SK-N-SH (cell line): ENCODE data around the gene PRDX5. TPM values are rescaled to one million over a fixed set of nuclear protein-coding genes. Genes with fewer than 3 reads are reported as not detected.

ENCODE experiments used
- CTCF ChIA-PET: fragments of 300-600, 350-600 bp; formaldehyde crosslinking; extraction: SDS; loops from one replicate; lab custom pipeline; 2021; lab: Yijun Ruan, JAX
- POLR2A ChIA-PET: fragments of 350-600 bp; sonication (Branson Sonifier 250); formaldehyde crosslinking; extraction: SDS; loops from one replicate; lab custom pipeline; 2020; ENCODE audit warnings: antibody characterized with exemption, inconsistent platforms; lab: Yijun Ruan, JAX
- DNase-seq: peaks from one replicate; pipeline ENCODE4 v3.0.0; 2012
- H2AFZ ChIP-seq: fragments of 200-600 bp; sonication (generic); 2 replicates; pipeline ENCODE4 v1.8.1; 2016; ENCODE audit warnings: antibody characterized with exemption, mild to moderate bottlenecking, low read depth
- H3F3A ChIP-seq: fragments of 200-600 bp; sonication (generic); replicated peaks from 2 replicates; pipeline ENCODE3; 2016; ENCODE audit warnings: antibody characterized with exemption, mild to moderate bottlenecking; ENCODE audit not compliant: insufficient read depth
- H3K27ac ChIP-seq, 2 experiments: fragments of 200-500 bp in 1 of 2; fragments of 200-600 bp in 1 of 2; sonication (Bioruptor generic) in 1 of 2; sonication (generic), shearing (Covaris generic) in 1 of 2; 2 replicates each; pipeline versions ENCODE4 v1.5.1 to v1.6.1; 2014 to 2016; ENCODE audit warnings: low read depth in 2 of 2, inconsistent platforms in 1 of 2, low read length in 1 of 2, mild to moderate bottlenecking in 1 of 2, mixed read lengths in 1 of 2
- H3K27me3 ChIP-seq: fragments of 200-600 bp; sonication (generic), shearing (Covaris generic); 2 replicates; pipeline ENCODE4 v1.6.1; 2016; ENCODE audit warnings: mixed run types; ENCODE audit not compliant: insufficient read depth
- H3K36me3 ChIP-seq, 2 experiments: fragments of 200-500 bp in 1 of 2; fragments of 200-600 bp in 1 of 2; sonication (Bioruptor generic) in 1 of 2; sonication (generic) in 1 of 2; replicated peaks in 1 of 2; 2 replicates each; pipeline versions ENCODE3 to v1.5.1; 2014 to 2016; ENCODE audit warnings: low read length in 1 of 2, mild to moderate bottlenecking in 1 of 2; ENCODE audit not compliant: insufficient read depth in 2 of 2, control insufficient read depth in 1 of 2
- H3K4me1 ChIP-seq, 2 experiments: fragments of 200-500 bp in 1 of 2; fragments of 200-600 bp in 1 of 2; sonication (Bioruptor generic) in 1 of 2; sonication (generic), shearing (Covaris generic) in 1 of 2; 2 replicates each; pipeline versions ENCODE4 v1.5.1 to v1.6.1; 2014 to 2016; ENCODE audit warnings: low read depth in 1 of 2, low read length in 1 of 2, mixed run types in 1 of 2; ENCODE audit not compliant: insufficient read depth in 2 of 2, control insufficient read depth in 1 of 2
- H3K4me2 ChIP-seq: fragments of 200-600 bp; sonication (generic), shearing (Covaris generic); 2 replicates; pipeline ENCODE4 v1.6.1; 2017; ENCODE audit warnings: mixed run types
- H3K4me3 ChIP-seq, 2 experiments: fragments of 200-500 bp in 1 of 2; fragments of 200-600 bp in 1 of 2; sonication (Bioruptor generic) in 1 of 2; sonication (generic), shearing (Covaris generic) in 1 of 2; 2 replicates each; pipeline versions ENCODE4 v1.5.1 to v1.8.1; 2014 to 2016; ENCODE audit warnings: low read depth in 2 of 2, inconsistent platforms in 1 of 2, low read length in 1 of 2, mild to moderate bottlenecking in 1 of 2, mixed read lengths in 1 of 2, moderate library complexity in 1 of 2
- H3K79me2 ChIP-seq: fragments of 200-600 bp; sonication (generic); 2 replicates; pipeline ENCODE4 v1.8.1; 2017; ENCODE audit warnings: mild to moderate bottlenecking; ENCODE audit not compliant: insufficient read depth
- H3K9ac ChIP-seq: fragments of 200-600 bp; sonication (generic); 2 replicates; pipeline ENCODE4 v1.6.1; 2017; ENCODE audit warnings: mixed run types
- H3K9me2 ChIP-seq: fragments of 200-600 bp; sonication (generic); 2 replicates; pipeline ENCODE4 v1.6.1; 2017; ENCODE audit warnings: mixed run types
- H3K9me3 ChIP-seq: fragments of 200-600 bp; sonication (generic); 2 replicates; pipeline ENCODE4 v1.6.1; 2017; ENCODE audit warnings: mixed run types, mild to moderate bottlenecking, moderate library complexity
- H4K20me1 ChIP-seq: fragments of 200-600 bp; sonication (generic); 2 replicates; pipeline ENCODE4 v1.6.1; 2017; ENCODE audit warnings: mild to moderate bottlenecking, mixed run types; ENCODE audit not compliant: insufficient read depth
- EZH2phosphoT487 ChIP-seq: fragments of 200-600 bp; sonication (generic); IDR thresholded peaks from 2 replicates; pipeline ENCODE4 v1.6.1; 2017; ENCODE audit warnings: low read depth, mixed run types, mild to moderate bottlenecking, antibody characterized with exemption, moderate library complexity, borderline replicate concordance
- FOSL2 ChIP-seq: IDR thresholded peaks from 2 replicates; pipeline ENCODE4 v1.4.0; 2012; ENCODE audit warnings: low read depth, mild to moderate bottlenecking, moderate library complexity, borderline replicate concordance
- FOXM1 ChIP-seq: IDR thresholded peaks from 2 replicates; pipeline ENCODE4 v1.4.0; 2012; ENCODE audit warnings: low read depth, mild to moderate bottlenecking
- RCOR1 ChIP-seq: fragments of 150-350 bp; IDR thresholded peaks from 2 replicates; pipeline ENCODE4 v1.6.1; 2017; ENCODE audit warnings: antibody characterized with exemption, low read length
- SMC3 ChIP-seq: IDR thresholded peaks from 2 replicates; pipeline ENCODE4 v1.6.1; 2012; ENCODE audit warnings: low read depth, low read length, improper control_type of control experiment
- TAF1 ChIP-seq: IDR thresholded peaks from 2 replicates; pipeline ENCODE4 v1.6.1; 2012; ENCODE audit warnings: low read depth, mild to moderate bottlenecking, low read length, moderate library complexity, borderline replicate concordance
- TCF12 ChIP-seq: IDR thresholded peaks from 2 replicates; pipeline ENCODE4 v1.4.0; 2012
- YY1 ChIP-seq: IDR thresholded peaks from 2 replicates; pipeline ENCODE4 v1.4.0; 2012; ENCODE audit warnings: low read depth, mild to moderate bottlenecking
- WGBS: methylation state at CpG from one replicate; pipeline ENCODE4 v1.1.6; 2017; ENCODE audit warnings: low lambda C conversion rate; 5-methylcytosine and 5-hydroxymethylcytosine counted together
- polyA plus RNA-seq, 3 experiments: library from polyadenylated mRNA; depleted of rRNA; stranded (reverse); fragments of >200 nt; gene quantifications; 2 replicates each; pipeline ENCODE4 v1.2.3, GENCODE V29; 2012
- TF ChIP-seq, protein P1 (sequence below): IDR thresholded peaks from 2 replicates; pipeline ENCODE4 v1.4.0; 2012; ENCODE audit warnings: low read depth, borderline replicate concordance
- TF ChIP-seq, protein P2 (sequence below): fragments of 150-350 bp; IDR thresholded peaks from 2 replicates; pipeline ENCODE4 v1.6.1; 2016; ENCODE audit warnings: mild to moderate bottlenecking, low read depth, low read length
- TF ChIP-seq, protein P3 (sequence below): fragments of 200-600 bp; sonication (generic); IDR thresholded peaks from 2 replicates; pipeline ENCODE4 v1.6.1; 2017; ENCODE audit warnings: antibody characterized with exemption, mild to moderate bottlenecking, moderate library complexity
- TF ChIP-seq, protein P4 (sequence below): fragments of 150-350 bp; IDR thresholded peaks from 2 replicates; pipeline ENCODE4 v1.6.1; 2017; ENCODE audit warnings: antibody characterized with exemption, low read length, low read depth, borderline replicate concordance
- TF ChIP-seq, protein P5 (sequence below): IDR thresholded peaks from 2 replicates; pipeline ENCODE4 v1.4.0; 2012; ENCODE audit warnings: low read depth

PRDX5 gene
- polyA plus RNA-seq, 1 of the 3 experiments (the other 2 are of a cell fraction), result 1,000 TPM

DNA sequence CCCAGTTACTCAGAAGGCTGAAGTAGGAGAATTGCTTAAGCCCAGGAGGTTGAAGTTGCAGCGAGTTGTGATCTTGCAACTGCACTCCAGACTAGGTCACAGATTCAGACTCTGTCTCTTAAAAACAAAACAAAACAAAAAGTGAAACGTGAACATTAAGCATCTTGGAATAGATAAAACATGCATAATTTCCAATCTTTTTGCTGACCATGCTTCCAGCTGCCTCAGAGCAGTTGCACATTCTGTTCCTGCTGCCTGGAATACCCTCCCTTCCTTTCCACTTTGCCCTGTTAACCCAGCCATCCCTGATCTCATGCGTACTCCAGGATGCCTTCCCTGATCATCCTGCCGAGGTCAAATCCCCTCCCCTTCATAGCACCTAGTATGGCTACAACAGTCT, 21.4 kb downstream of the PRDX5 start:
- 63% methylated on average over 4 of the region's 4 CpGs for WGBS
- no peaks in the 10 kb centered on the region for H3K27me3 ChIP-seq
- no peak overlapping the region for H3K4me3 ChIP-seq
- H3K36me3 ChIP-seq, result no peaks in the 10 kb centered on the region
- no peaks in the 10 kb centered on the region for H3K79me2 ChIP-seq
- H3K9ac ChIP-seq, result no peak overlapping the region
- peaks cover 0 to 4% of the 10 kb centered on the region in 2 experiments; a peak in 1 of 4 replicates for H3K4me1 ChIP-seq
- peaks cover 5% of the 10 kb centered on the region for H3F3A ChIP-seq
- TF ChIP-seq SMC3 (no peak), YY1 (no peak), FOXM1 (no peak)
- TF ChIP-seq, protein P1, sequence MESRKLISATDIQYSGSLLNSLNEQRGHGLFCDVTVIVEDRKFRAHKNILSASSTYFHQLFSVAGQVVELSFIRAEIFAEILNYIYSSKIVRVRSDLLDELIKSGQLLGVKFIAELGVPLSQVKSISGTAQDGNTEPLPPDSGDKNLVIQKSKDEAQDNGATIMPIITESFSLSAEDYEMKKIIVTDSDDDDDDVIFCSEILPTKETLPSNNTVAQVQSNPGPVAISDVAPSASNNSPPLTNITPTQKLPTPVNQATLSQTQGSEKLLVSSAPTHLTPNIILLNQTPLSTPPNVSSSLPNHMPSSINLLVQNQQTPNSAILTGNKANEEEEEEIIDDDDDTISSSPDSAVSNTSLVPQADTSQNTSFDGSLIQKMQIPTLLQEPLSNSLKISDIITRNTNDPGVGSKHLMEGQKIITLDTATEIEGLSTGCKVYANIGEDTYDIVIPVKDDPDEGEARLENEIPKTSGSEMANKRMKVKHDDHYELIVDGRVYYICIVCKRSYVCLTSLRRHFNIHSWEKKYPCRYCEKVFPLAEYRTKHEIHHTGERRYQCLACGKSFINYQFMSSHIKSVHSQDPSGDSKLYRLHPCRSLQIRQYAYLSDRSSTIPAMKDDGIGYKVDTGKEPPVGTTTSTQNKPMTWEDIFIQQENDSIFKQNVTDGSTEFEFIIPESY, result no peak
- no peak overlapping the region for H3K27ac ChIP-seq
- H3K9me3 ChIP-seq, result no peaks in the 10 kb centered on the region
- ChIA-PET POLR2A (no interaction called here), CTCF (no interaction called here)
- H3K9me2 ChIP-seq, result no peaks in the 10 kb centered on the region
- H3K4me2 ChIP-seq, result no peak overlapping the region
- DNase-seq, result no peak
- no peaks in the 10 kb centered on the region for H4K20me1 ChIP-seq
- no peak overlapping the region for H2AFZ ChIP-seq

DNA sequence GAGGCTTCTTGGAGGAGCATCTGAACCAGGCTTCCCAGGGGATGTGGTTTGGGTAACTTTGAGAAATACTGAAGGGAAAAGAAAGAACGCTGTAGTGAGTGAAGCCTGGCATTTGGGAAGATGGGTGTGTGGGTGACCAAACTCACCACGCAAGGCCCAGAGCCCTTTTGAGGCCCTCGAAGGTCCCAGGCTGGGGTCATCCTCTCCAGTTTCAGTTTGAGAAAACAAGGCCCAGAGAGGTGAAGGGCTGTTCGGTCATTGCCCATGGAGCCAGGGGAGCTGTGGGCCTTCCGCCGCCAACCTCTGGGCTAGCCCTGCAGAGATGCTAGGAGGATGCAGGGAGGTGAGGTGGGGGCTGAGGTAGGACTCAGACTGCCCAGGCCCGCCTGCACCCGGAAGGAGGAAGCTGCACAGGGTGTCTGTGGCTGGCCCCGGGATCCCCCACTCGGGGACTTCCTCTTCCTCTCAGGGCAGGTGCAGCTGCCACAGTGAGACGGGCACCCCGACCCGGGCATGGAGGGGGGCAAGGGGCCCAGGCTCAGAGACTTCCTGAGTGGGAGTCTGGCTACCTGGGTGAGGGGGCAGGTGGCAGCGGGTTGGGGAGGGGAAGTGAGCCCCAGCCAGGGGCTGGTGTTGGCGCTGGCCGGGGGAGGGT, 22.0 kb downstream of the PRDX5 start, which contains the start of gene CCDC88B:
Gene CCDC88B, plus strand, starts transcription at position 451 of the 655 bp plus-strand sequence. Its CDS starts 63 bp downstream, at position 514.
- whole genome bisulfite sequencing, result 81% methylated on average over 11 of the region's 16 CpGs
- H3K27ac ChIP-seq, result no peak within 1 kb of the TSS
- no peak within 1 kb of the TSS for H2AFZ ChIP-seq
- no peaks in the 10 kb centered on the region for H3K9me3 ChIP-seq
- peaks cover 0 to 4% of the 10 kb centered on the region in 2 experiments; a peak in 1 of 4 replicates for H3K4me1 ChIP-seq
- H3K36me3 ChIP-seq, result no peaks in the 10 kb centered on the region
- no peak within 1 kb of the TSS for H3K4me3 ChIP-seq
- no peak within 1 kb of the TSS for H3K4me2 ChIP-seq
- H3K27me3 ChIP-seq, result no peaks in the 10 kb centered on the region
- ChIA-PET POLR2A (no interaction called here), CTCF (interaction anchor here (1.0 kb wide), 1 partner anchor 15 kb away, joined by 3 read pairs; no protein-coding TSS in a partner anchor)
- H3F3A ChIP-seq, result peaks cover 5% of the 10 kb centered on the region
- TF ChIP-seq SMC3 (no peak), TAF1 (no peak), TCF12 (no peak), RCOR1 (no peak), EZH2phosphoT487 (no peak), FOSL2 (no peak)
- TF ChIP-seq, protein P2, sequence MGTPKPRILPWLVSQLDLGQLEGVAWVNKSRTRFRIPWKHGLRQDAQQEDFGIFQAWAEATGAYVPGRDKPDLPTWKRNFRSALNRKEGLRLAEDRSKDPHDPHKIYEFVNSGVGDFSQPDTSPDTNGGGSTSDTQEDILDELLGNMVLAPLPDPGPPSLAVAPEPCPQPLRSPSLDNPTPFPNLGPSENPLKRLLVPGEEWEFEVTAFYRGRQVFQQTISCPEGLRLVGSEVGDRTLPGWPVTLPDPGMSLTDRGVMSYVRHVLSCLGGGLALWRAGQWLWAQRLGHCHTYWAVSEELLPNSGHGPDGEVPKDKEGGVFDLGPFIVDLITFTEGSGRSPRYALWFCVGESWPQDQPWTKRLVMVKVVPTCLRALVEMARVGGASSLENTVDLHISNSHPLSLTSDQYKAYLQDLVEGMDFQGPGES, result no peak
- TF ChIP-seq, protein P3, sequence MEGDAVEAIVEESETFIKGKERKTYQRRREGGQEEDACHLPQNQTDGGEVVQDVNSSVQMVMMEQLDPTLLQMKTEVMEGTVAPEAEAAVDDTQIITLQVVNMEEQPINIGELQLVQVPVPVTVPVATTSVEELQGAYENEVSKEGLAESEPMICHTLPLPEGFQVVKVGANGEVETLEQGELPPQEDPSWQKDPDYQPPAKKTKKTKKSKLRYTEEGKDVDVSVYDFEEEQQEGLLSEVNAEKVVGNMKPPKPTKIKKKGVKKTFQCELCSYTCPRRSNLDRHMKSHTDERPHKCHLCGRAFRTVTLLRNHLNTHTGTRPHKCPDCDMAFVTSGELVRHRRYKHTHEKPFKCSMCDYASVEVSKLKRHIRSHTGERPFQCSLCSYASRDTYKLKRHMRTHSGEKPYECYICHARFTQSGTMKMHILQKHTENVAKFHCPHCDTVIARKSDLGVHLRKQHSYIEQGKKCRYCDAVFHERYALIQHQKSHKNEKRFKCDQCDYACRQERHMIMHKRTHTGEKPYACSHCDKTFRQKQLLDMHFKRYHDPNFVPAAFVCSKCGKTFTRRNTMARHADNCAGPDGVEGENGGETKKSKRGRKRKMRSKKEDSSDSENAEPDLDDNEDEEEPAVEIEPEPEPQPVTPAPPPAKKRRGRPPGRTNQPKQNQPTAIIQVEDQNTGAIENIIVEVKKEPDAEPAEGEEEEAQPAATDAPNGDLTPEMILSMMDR, result no peak
- TF ChIP-seq, protein P4, sequence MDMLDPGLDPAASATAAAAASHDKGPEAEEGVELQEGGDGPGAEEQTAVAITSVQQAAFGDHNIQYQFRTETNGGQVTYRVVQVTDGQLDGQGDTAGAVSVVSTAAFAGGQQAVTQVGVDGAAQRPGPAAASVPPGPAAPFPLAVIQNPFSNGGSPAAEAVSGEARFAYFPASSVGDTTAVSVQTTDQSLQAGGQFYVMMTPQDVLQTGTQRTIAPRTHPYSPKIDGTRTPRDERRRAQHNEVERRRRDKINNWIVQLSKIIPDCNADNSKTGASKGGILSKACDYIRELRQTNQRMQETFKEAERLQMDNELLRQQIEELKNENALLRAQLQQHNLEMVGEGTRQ, result no peak
- TF ChIP-seq, protein P1, result no peak
- TF ChIP-seq, protein P5, sequence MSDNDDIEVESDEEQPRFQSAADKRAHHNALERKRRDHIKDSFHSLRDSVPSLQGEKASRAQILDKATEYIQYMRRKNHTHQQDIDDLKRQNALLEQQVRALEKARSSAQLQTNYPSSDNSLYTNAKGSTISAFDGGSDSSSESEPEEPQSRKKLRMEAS, result no peak
- H3K9ac ChIP-seq, result no peak within 1 kb of the TSS
- DNase-seq, result no peak
- no peaks in the 10 kb centered on the region for H4K20me1 ChIP-seq
- H3K79me2 ChIP-seq, result no peaks in the 10 kb centered on the region
- H3K9me2 ChIP-seq, result no peaks in the 10 kb centered on the region
